ENCODE measurements around the gene RDH12. TPM values are rescaled to one million over a fixed set of nuclear protein-coding genes. Genes with fewer than 3 reads are reported as not detected.
"Not testable (repeated sequence)": the region's sequence is repeated elsewhere in the genome, so short reads cannot be mapped to it uniquely, and the experiment has no call there.

The RDH12 gene
- total RNA-seq, 3 donors from 2014 or later (not counting 1 experiment from before 2014, with no cell fraction given): not detected

- H3K4me1 Mint-ChIP-seq: no peaks in the 10 kb centered on the region
- peak; percentile 81 to 88 (median 82) for ATAC-seq
- H3K36me3 Mint-ChIP-seq: no peaks in the 10 kb centered on the region
- peak in 1 of 2 donors; percentile 82 for DNase-seq
- Histone ChIP-seq H3K4me3 (ENCODE audit: low read length) (no peak overlapping the region), H3K27ac (ENCODE audit: low read length) (no peak overlapping the region), H3K36me3 (ENCODE audit: control insufficient read depth, insufficient read depth, low read length) (no peaks in the 10 kb centered on the region), H3K9me3 (ENCODE audit: control insufficient read depth, insufficient read depth, low read length) (no peaks in the 10 kb centered on the region), H3K4me1 (ENCODE audit: control insufficient read depth, insufficient read depth, low read length) (no peaks in the 10 kb centered on the region), H3K27me3 (ENCODE audit: control insufficient read depth, insufficient read depth, low read length) (no peaks in the 10 kb centered on the region)
- intact Hi-C loops (cut with micrococcal nuclease): loop anchor here (1.0 to 10.0 kb wide), 5 partner anchors 37 to 1210 kb away; no protein-coding TSS in a partner anchor
- H3K4me3 Mint-ChIP-seq: no peak overlapping the region
- no peaks in the 10 kb centered on the region for H3K9me3 Mint-ChIP-seq
- WGBS (ENCODE audit: insufficient coverage): 2% methylated on average over 2 of the region's 3 CpGs
- peaks cover 6 to 16% of the 10 kb centered on the region in 2 donors for H3K27me3 Mint-ChIP-seq (ENCODE audit: low read depth in 2 of 2)
- TF ChIP-seq CTCF (IDR thresholded peaks at IDR 0.05): peak; percentile 68
- no peak overlapping the region for H3K27ac Mint-ChIP-seq
Measured at GRCh38 chr14:67704484-67705089, 2.9 kb downstream of the RDH12 start.

- TF ChIP-seq CTCF (IDR thresholded peaks at IDR 0.05): no peak
- 87% methylated on average over 3 of the region's 3 CpGs for WGBS (ENCODE audit: insufficient coverage)
- ATAC-seq (no peak), DNase-seq (no peak)
- Mint-ChIP-seq H3K36me3 (no peaks in the 10 kb centered on the region), H3K27me3 (ENCODE audit: low read depth in 2 of 2) (peaks cover 6 to 16% of the 10 kb centered on the region in 2 donors), H3K9me3 (no peaks in the 10 kb centered on the region), H3K4me1 (no peaks in the 10 kb centered on the region), H3K4me3 (no peak overlapping the region), H3K27ac (no peak overlapping the region)
- Histone ChIP-seq H3K4me1 (ENCODE audit: control insufficient read depth, insufficient read depth, low read length) (no peaks in the 10 kb centered on the region), H3K27me3 (ENCODE audit: control insufficient read depth, insufficient read depth, low read length) (no peaks in the 10 kb centered on the region), H3K9me3 (ENCODE audit: control insufficient read depth, insufficient read depth, low read length) (no peaks in the 10 kb centered on the region), H3K27ac (ENCODE audit: low read length) (no peak overlapping the region), H3K36me3 (ENCODE audit: control insufficient read depth, insufficient read depth, low read length) (no peaks in the 10 kb centered on the region), H3K4me3 (ENCODE audit: low read length) (no peak overlapping the region)
- intact Hi-C loops (cut with micrococcal nuclease): loop anchor here (10.0 kb wide), 1 partner anchor 1210 kb away; no protein-coding TSS in a partner anchor
Measured at GRCh38 chr14:67705211-67705610, 3.5 kb downstream of the RDH12 start.

- not testable (repeated sequence) for H3K36me3 ChIP-seq (ENCODE audit: control insufficient read depth, insufficient read depth, low read length); H3K9me3 Mint-ChIP-seq; H3K27me3 ChIP-seq (ENCODE audit: control insufficient read depth, insufficient read depth, low read length); H3K4me3 Mint-ChIP-seq; H3K27ac ChIP-seq (ENCODE audit: low read length); DNase-seq; H3K4me1 Mint-ChIP-seq; H3K36me3 Mint-ChIP-seq; H3K4me1 ChIP-seq (ENCODE audit: control insufficient read depth, insufficient read depth, low read length); H3K4me3 ChIP-seq (ENCODE audit: low read length); ATAC-seq; H3K27ac Mint-ChIP-seq; H3K9me3 ChIP-seq (ENCODE audit: control insufficient read depth, insufficient read depth, low read length)
- peaks cover 12 to 15% of the 10 kb centered on the region in 2 donors for H3K27me3 Mint-ChIP-seq (ENCODE audit: low read depth in 2 of 2)
- intact Hi-C loops (cut with micrococcal nuclease): loop anchor here (10.0 kb wide), 1 partner anchor 1215 kb away; no protein-coding TSS in a partner anchor
Measured at GRCh38 chr14:67709346-67709745, 7.7 kb downstream of the RDH12 start.

GRCh38 chr14:67709796-67710195 is 8.1 kb downstream of the RDH12 start:
- H3K9me3 Mint-ChIP-seq; H3K4me3 ChIP-seq (ENCODE audit: low read length); H3K9me3 ChIP-seq (ENCODE audit: control insufficient read depth, insufficient read depth, low read length); H3K36me3 ChIP-seq (ENCODE audit: control insufficient read depth, insufficient read depth, low read length); H3K4me3 Mint-ChIP-seq; H3K27me3 ChIP-seq (ENCODE audit: control insufficient read depth, insufficient read depth, low read length); H3K27ac Mint-ChIP-seq; DNase-seq; ATAC-seq; H3K4me1 Mint-ChIP-seq; H3K4me1 ChIP-seq (ENCODE audit: control insufficient read depth, insufficient read depth, low read length); H3K36me3 Mint-ChIP-seq; H3K27ac ChIP-seq (ENCODE audit: low read length): not testable (repeated sequence)
- intact Hi-C loops (cut with micrococcal nuclease): loop anchor here (10.0 kb wide), 1 partner anchor 1215 kb away; no protein-coding TSS in a partner anchor
- peaks cover 7 to 11% of the 10 kb centered on the region in 2 donors for H3K27me3 Mint-ChIP-seq (ENCODE audit: low read depth in 2 of 2)
- 88% methylated on average over 1 of the region's 1 CpG for WGBS (ENCODE audit: insufficient coverage)
